Measurements from ENCODE around the gene CYTIP.
"Not testable (repeated sequence)": the region's sequence is repeated elsewhere in the genome, so short reads cannot be mapped to it uniquely, and the experiment has no call there.

Gene CYTIP

GRCh38 chr2:157424374-157424773 is 19.5 kb downstream of the CYTIP start:
- DNase-seq (ENCODE audit: low spot score): no peak

GRCh38 chr2:157421964-157422363 is 21.9 kb downstream of the CYTIP start:
- no peak for DNase-seq (ENCODE audit: low spot score)

GRCh38 chr2:157421331-157421944 is 22.5 kb downstream of the CYTIP start:
- DNase-seq (ENCODE audit: low spot score): no peak

GRCh38 chr2:157420771-157421323 is 23.0 kb downstream of the CYTIP start:
- no peak for DNase-seq (ENCODE audit: low spot score)

GRCh38 chr2:157419031-157419575 is 24.8 kb downstream of the CYTIP start:
- DNase-seq (ENCODE audit: low spot score): no peak

GRCh38 chr2:157418239-157418641 is 25.6 kb downstream of the CYTIP start:
- DNase-seq (ENCODE audit: low spot score): no peak

- DNase-seq (ENCODE audit: low spot score): peak; percentile 8
These were observed 28.2 kb downstream of the CYTIP start for GRCh38 chr2:157415591-157416101.

- DNase-seq (ENCODE audit: low spot score): no peak
These were observed 29.8 kb downstream of the CYTIP start for GRCh38 chr2:157414050-157414449.

GRCh38 chr2:157413326-157414035 is 30.4 kb downstream of the CYTIP start:
- no peak for DNase-seq (ENCODE audit: low spot score)

GRCh38 chr2:157411624-157412336 is 32.1 kb downstream of the CYTIP start:
- DNase-seq (ENCODE audit: low spot score): no peak

GRCh38 chr2:157405398-157405797 is 38.5 kb downstream of the CYTIP start:
- not testable (repeated sequence) for DNase-seq (ENCODE audit: low spot score)

GRCh38 chr2:157404363-157404762 is 39.5 kb downstream of the CYTIP start:
- no peak for DNase-seq (ENCODE audit: low spot score)

GRCh38 chr2:157402801-157403485 is 40.9 kb downstream of the CYTIP start:
- not testable (repeated sequence) for DNase-seq (ENCODE audit: low spot score)

GRCh38 chr2:157395811-157396210 is 48.1 kb downstream of the CYTIP start:
- no peak for DNase-seq (ENCODE audit: low spot score)

- no peak for DNase-seq (ENCODE audit: low spot score)
These were observed 49.0 kb downstream of the CYTIP start for GRCh38 chr2:157394928-157395327.

- DNase-seq (ENCODE audit: low spot score): no peak
These were observed 50.5 kb downstream of the CYTIP start for GRCh38 chr2:157393348-157393747.

- no peak for DNase-seq (ENCODE audit: low spot score)
These were observed 55.1 kb downstream of the CYTIP start for GRCh38 chr2:157388827-157389226.

GRCh38 chr2:157386747-157387146 is 57.1 kb downstream of the CYTIP start:
- DNase-seq (ENCODE audit: low spot score): no peak

GRCh38 chr2:157386247-157386646 is 57.6 kb downstream of the CYTIP start:
- DNase-seq (ENCODE audit: low spot score): no peak

GRCh38 chr2:157377861-157378260 is 66.0 kb downstream of the CYTIP start:
- no peak for DNase-seq (ENCODE audit: low spot score)

GRCh38 chr2:157376041-157376440 is 67.8 kb downstream of the CYTIP start:
- DNase-seq (ENCODE audit: low spot score): no peak

- DNase-seq (ENCODE audit: low spot score): no peak
These were observed 68.5 kb downstream of the CYTIP start for GRCh38 chr2:157375384-157375783.
